PC-3 (cell line): Measurements from ENCODE around the gene AGTRAP. TPM values are rescaled to one million over a fixed set of nuclear protein-coding genes. Genes with fewer than 3 reads are reported as not detected.

ENCODE experiments used
- ATAC-seq: fragments of 200-7000 bp; cut with Tn5 transposase; 2 replicates; pipeline ENCODE4 v1.9.1; 2020; ENCODE audit warnings: mild to moderate bottlenecking, moderate library complexity
- BruUV-seq: library from RNA; stranded (reverse); fragments of 400-500 nt; replicated peaks from 2 replicates; lab custom pipeline; 2021; lab: Mats Ljungman, UMichigan
- CTCF ChIA-PET: fragments of 300-600 bp; sonication (Branson Sonifier 250); formaldehyde crosslinking; loops from one replicate; lab custom pipeline; 2022; ENCODE audit warnings: antibody characterized with exemption; lab: Charles Lee
- POLR2A ChIA-PET: fragments of 300-600 bp; sonication (Branson Sonifier 250); formaldehyde crosslinking; loops from one replicate; lab custom pipeline; 2022; ENCODE audit warnings: antibody characterized with exemption; ENCODE audit not compliant: unreplicated experiment; lab: Charles Lee
- DNase-seq: peaks from one replicate; pipeline ENCODE4 v3.0.0-alpha.2; 2015
- H2AFZ ChIP-seq: fragments of 300-600 bp; sonication (generic); 2 replicates; pipeline ENCODE4 v1.6.0; 2016; ENCODE audit warnings: antibody characterized with exemption, low read length
- H3F3A ChIP-seq: fragments of 300-600 bp; sonication (generic); one replicate; pipeline ENCODE4 v1.6.0; 2017; ENCODE audit warnings: antibody characterized with exemption, low read length, control low read depth, mild to moderate bottlenecking; ENCODE audit not compliant: unreplicated experiment
- H3K27ac ChIP-seq: fragments of 300-600 bp; sonication (generic); 2 replicates; pipeline ENCODE4 v1.5.1; 2016; ENCODE audit warnings: mild to moderate bottlenecking, low read length
- H3K27me3 ChIP-seq: fragments of 300-600 bp; sonication (generic); 2 replicates; pipeline ENCODE4 v1.6.1; 2016; ENCODE audit warnings: low read length, mixed read lengths
- H3K36me3 ChIP-seq: fragments of 300-600 bp; sonication (generic); 2 replicates; pipeline ENCODE4 v1.6.1; 2016; ENCODE audit warnings: low read depth, mixed run types, low read length, mixed read lengths
- H3K4me1 ChIP-seq: fragments of 300-600 bp; sonication (generic); 2 replicates; pipeline ENCODE4 v1.5.1; 2016; ENCODE audit warnings: low read length; ENCODE audit not compliant: insufficient read depth
- H3K4me2 ChIP-seq: fragments of 300-600 bp; sonication (generic); 2 replicates; pipeline ENCODE4 v1.6.0; 2016; ENCODE audit warnings: low read length
- H3K4me3 ChIP-seq: fragments of 300-600 bp; sonication (generic); 2 replicates; pipeline ENCODE4 v1.5.1; 2016; ENCODE audit warnings: mild to moderate bottlenecking, low read length, mixed read lengths
- H3K79me2 ChIP-seq: fragments of 300-600 bp; sonication (generic); 2 replicates; pipeline ENCODE4 v1.6.1; 2017; ENCODE audit warnings: low read length, mixed read lengths
- H3K9ac ChIP-seq: fragments of 300-600 bp; sonication (generic); 2 replicates; pipeline ENCODE4 v1.6.0; 2016; ENCODE audit warnings: mild to moderate bottlenecking, low read length
- H3K9me2 ChIP-seq: fragments of 300-600 bp; sonication (generic); replicated peaks from 2 replicates; pipeline ENCODE4 v1.6.1; 2016; ENCODE audit warnings: mixed run types, low read length, mixed read lengths
- H3K9me3 ChIP-seq: fragments of 300-600 bp; sonication (generic); 2 replicates; pipeline ENCODE4 v1.6.1; 2016; ENCODE audit warnings: low read length, mixed read lengths
- H4K20me1 ChIP-seq: fragments of 300-600 bp; sonication (generic); 2 replicates; pipeline ENCODE4 v1.6.1; 2016; ENCODE audit warnings: low read length, mixed read lengths
- EZH2 ChIP-seq: fragments of 300-600 bp; sonication (generic); IDR thresholded peaks from one replicate; pipeline ENCODE4 v1.6.1; 2017; ENCODE audit warnings: antibody characterized with exemption, mild to moderate bottlenecking, low read length; ENCODE audit not compliant: unreplicated experiment
- EZH2phosphoT487 ChIP-seq: fragments of 300-600 bp; sonication (generic); IDR thresholded peaks from 2 replicates; pipeline ENCODE4 v1.6.1; 2018; ENCODE audit warnings: mild to moderate bottlenecking, antibody characterized with exemption, low read length, borderline replicate concordance
- intact Hi-C: fragments of 100-400 bp; cut with micrococcal nuclease; formaldehyde crosslinking; loops from 2 replicates; pipeline ENCODE4 v1.9.0; 2023
- total RNA-seq: library from RNA; depleted of rRNA; stranded (reverse); fragments of >200 nt; gene quantifications from 2 replicates; pipeline ENCODE4 v1.2.3, GENCODE V29; 2014
- TF ChIP-seq, protein P1 (sequence below): fragments of 300-600 bp; sonication (generic); conservative IDR thresholded peaks from 2 replicates; pipeline ENCODE4 v1.5.1; 2017; ENCODE audit warnings: antibody characterized with exemption, low read depth, mild to moderate bottlenecking, low read length

AGTRAP gene
- total RNA-seq, 1 experiment from 2014 or later, result 73.5 TPM

DNA sequence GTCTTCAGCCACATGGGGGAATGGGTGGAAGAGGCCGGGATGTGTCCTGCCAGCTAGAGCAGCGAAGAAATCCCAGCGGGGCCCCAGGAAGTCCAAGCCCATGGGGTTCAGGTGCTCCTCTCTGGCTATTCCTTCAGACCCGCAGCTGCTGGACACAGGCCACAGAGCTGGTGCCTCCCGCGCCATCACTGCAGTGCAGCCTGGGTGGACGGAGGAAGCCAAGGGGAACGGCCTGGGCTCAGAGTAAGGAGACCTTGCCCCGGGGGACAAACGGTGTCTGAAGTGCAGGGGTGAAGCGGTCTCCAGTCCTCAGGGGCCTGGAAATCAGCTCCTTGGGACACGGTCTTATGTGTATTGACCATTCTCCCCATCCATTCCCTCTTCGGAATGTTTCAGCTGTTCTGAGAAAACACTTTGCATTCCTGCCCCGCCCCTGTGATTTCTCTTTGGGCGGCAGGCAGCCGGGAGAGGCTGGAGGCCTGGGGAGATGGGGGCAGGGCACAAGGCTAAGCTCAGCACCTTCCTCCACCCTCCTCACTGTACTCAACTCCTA is 51.4 kb downstream of the AGTRAP start:
- DNase-seq (peak; percentile 45), ATAC-seq (peak; percentile 41)
- no peaks in the 10 kb centered on the region for H3K36me3 ChIP-seq
- H3K4me3 ChIP-seq, result no peak overlapping the region
- no TSS peak for BruUV-seq
- no peaks in the 10 kb centered on the region for H3F3A ChIP-seq
- no peaks in the 10 kb centered on the region for H3K79me2 ChIP-seq
- 0 out of 2 replicates have a peak overlapping the region, but pooled peaks have one; percentile 8 for H3K4me2 ChIP-seq
- no peaks in the 10 kb centered on the region for H3K9me2 ChIP-seq
- TF ChIP-seq EZH2phosphoT487, result no peak
- TF ChIP-seq, protein P1, sequence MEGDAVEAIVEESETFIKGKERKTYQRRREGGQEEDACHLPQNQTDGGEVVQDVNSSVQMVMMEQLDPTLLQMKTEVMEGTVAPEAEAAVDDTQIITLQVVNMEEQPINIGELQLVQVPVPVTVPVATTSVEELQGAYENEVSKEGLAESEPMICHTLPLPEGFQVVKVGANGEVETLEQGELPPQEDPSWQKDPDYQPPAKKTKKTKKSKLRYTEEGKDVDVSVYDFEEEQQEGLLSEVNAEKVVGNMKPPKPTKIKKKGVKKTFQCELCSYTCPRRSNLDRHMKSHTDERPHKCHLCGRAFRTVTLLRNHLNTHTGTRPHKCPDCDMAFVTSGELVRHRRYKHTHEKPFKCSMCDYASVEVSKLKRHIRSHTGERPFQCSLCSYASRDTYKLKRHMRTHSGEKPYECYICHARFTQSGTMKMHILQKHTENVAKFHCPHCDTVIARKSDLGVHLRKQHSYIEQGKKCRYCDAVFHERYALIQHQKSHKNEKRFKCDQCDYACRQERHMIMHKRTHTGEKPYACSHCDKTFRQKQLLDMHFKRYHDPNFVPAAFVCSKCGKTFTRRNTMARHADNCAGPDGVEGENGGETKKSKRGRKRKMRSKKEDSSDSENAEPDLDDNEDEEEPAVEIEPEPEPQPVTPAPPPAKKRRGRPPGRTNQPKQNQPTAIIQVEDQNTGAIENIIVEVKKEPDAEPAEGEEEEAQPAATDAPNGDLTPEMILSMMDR, result no peak
- no peaks in the 10 kb centered on the region for H4K20me1 ChIP-seq
- intact Hi-C loops, result loop anchor here (1.0 kb wide), 1 partner anchor 18 kb away; the partner anchor contains the start of gene MTHFR
- no peak overlapping the region for H2AFZ ChIP-seq
- no peak overlapping the region for H3K27ac ChIP-seq
- peaks cover 24% of the 10 kb centered on the region for H3K4me1 ChIP-seq
- ChIA-PET POLR2A (interaction anchor here (0.6 to 0.9 kb wide), 2 partner anchors 19 to 121 kb away, joined by 4 to 5 read pairs; no protein-coding TSS in a partner anchor), CTCF (no interaction called here)
- no peaks in the 10 kb centered on the region for H3K9me3 ChIP-seq
- no peak overlapping the region for H3K9ac ChIP-seq
- no peaks in the 10 kb centered on the region for H3K27me3 ChIP-seq

DNA sequence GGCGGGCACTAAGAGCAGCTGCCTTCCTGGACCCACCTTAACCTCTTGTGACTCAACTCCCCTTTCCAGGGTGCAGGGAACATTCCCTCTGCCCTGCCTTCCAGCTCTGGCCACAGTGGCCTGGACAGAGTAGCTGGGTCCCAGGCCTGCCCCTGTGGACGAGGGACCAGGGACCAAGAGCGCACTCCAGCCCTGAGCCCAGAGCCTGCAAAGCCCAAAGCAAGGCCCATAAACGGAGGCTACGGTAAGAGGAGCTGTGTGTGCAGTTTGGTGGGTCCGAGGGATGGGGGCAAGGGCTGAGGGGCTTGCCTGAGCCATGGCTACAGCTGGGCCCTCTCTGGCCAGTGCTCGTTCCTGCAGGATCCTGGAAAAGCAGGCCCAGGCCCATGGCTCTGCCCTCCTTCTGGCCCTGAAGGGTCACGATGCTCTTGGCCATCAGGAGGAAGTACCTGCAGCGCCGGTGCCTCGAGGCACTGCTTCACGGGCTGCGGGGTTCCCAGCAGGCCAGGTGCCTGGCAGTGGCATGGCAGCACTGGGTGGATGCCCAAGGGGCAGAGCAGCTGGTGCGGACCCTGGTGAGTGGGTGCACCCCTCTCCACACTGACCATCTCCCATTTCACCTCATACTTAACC is 52.0 kb downstream of the AGTRAP start:
- peaks cover 28% of the 10 kb centered on the region for H3K4me1 ChIP-seq
- BruUV-seq, result no TSS peak
- H4K20me1 ChIP-seq, result no peaks in the 10 kb centered on the region
- ATAC-seq (no peak), DNase-seq (no peak)
- intact Hi-C loops, result loop anchor here (1.0 kb wide), 1 partner anchor 17 kb away; the partner anchor contains the start of gene MTHFR
- 0 out of 2 replicates have a peak overlapping the region, but pooled peaks have one; percentile 8 for H3K4me2 ChIP-seq
- POLR2A ChIA-PET, result interaction anchor here (0.6 to 0.9 kb wide), 2 partner anchors 19 to 120 kb away, joined by 4 to 5 read pairs; no protein-coding TSS in a partner anchor
- H2AFZ ChIP-seq, result no peak overlapping the region
- no peaks in the 10 kb centered on the region for H3F3A ChIP-seq
- H3K79me2 ChIP-seq, result no peaks in the 10 kb centered on the region
- no peaks in the 10 kb centered on the region for H3K36me3 ChIP-seq
- H3K27me3 ChIP-seq, result no peaks in the 10 kb centered on the region
- no peak overlapping the region for H3K9ac ChIP-seq
- CTCF ChIA-PET, result no interaction called here
- TF ChIP-seq EZH2phosphoT487, result no peak
- TF ChIP-seq, protein P1, result no peak
- no peak for TF ChIP-seq EZH2
- H3K9me3 ChIP-seq, result no peaks in the 10 kb centered on the region
- no peak overlapping the region for H3K4me3 ChIP-seq
- H3K9me2 ChIP-seq, result no peaks in the 10 kb centered on the region
- H3K27ac ChIP-seq, result no peak overlapping the region
